Measurements from ENCODE around the gene LARP6.
"Not testable (repeated sequence)": the region's sequence is repeated elsewhere in the genome, so short reads cannot be mapped to it uniquely, and the experiment has no call there.

The LARP6 gene

GRCh38 chr15:70858614-70859321, 4.8 kb upstream of the LARP6 start:
- not testable (repeated sequence) for DNase-seq

DNA sequence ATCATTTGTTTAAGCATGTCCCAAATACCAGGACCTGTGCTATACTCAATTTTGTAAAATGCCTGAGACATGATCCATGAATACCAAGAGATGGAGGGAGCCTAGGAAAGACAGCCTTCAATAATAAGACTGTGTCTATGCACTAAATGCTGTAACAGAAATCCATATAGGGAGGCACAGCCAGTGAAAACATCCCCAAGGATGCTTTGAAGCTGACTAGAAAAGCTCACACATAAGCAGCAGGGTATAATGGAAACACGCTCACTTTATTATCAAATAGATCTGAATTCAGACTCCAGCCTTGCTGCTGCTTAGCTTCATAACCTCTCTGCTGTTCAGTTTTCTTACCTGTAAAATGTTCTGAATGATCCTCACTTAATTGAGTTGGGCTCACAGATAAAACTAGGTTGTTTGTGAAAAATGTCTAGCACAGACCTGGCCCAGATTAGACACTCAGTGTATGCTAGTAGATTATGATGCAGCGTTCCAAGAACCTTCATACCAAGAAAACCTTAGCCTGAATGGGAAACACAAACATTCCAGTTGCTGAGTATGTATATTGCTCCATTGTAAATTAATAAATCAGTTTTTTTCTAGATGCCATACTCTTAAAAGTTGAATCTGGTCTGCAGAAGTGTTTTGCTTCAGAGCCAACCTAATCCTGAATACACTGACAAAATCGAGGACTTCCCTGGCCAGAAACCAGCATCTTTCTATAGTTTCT, 3.8 kb upstream of the LARP6 start:
- no peak for DNase-seq

GRCh38 chr15:70856884-70857561, 3.1 kb upstream of the LARP6 start:
- no peak for DNase-seq

GRCh38 chr15:70856177-70856883, 2.4 kb upstream of the LARP6 start:
- DNase-seq = no peak

- no peak for DNase-seq
Observed at GRCh38 chr15:70855764-70856163, 1.8 kb upstream of the LARP6 start.

DNA sequence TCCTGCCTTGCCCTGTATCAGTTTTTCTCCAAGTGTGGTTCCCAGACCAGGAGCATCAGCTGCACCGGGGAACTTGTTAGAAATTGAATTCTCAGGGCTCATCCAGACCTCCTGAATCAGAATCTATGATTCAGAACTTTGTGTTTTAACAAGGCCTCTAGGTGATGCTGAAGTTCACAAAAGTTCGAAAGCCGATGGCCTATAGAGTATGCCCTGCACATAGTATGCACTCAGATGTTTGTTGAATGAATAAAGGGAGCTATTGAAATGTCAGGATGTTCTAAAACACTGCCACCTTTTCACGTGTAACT, 664 bp upstream of the LARP6 start:
- DNase-seq = no peak

DNA sequence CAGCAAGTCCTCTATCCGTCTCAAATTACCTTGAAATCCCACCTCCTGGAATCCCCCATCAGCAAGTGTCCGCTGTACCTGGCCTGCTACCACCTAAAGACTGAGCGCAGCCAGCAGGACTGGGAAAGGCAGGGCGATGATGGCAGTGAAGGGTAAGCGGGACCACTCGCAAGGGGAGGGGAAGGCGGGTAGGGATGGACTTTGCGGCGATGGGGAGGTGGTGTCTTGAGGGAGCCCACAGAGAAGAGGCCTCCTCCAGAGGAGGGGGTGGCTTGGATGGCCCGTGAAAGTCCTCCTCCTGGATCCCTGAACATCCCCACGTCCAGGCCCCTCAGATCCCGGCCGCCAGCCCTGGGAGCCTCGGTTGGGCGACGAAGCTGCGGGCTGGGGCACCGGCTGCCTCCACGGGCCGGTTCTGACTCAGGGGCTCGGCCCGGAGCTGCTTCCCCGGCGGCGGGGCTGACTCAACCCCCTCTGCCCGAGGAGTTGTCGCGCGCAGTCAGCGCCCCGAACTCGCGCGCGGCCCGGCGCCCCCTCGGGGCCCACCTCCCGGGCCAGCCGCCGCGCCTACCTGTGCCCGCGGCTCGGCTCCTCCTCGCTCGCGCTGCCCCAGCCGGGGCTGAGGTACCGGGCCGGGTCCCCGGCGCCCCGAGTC, 512 bp downstream of the LARP6 start:
- peak in 1 of 2 experiments; percentile 2 for DNase-seq

- no peak for DNase-seq
Observed at GRCh38 chr15:70852501-70853317, 1.2 kb downstream of the LARP6 start.

DNA sequence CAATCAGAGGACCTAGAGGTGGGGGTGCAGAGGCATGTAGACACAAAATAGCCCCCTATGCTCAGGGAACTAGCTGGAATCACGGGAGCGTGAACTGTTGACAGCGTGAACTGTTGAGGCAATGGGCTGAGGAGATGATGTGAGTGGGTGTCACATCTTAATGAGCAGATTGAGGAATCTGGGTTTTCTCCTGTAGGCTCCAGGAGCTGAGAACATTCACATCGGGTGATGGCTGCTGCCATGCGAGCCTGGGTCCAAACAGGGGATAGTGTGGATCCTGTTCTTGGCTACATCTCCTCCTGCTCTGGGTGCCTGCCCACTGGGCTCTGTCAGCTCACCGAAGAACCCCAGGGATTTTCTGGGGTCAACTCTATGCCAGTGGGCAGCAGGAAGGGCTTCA, 2.1 kb downstream of the LARP6 start:
- DNase-seq = no peak

DNA sequence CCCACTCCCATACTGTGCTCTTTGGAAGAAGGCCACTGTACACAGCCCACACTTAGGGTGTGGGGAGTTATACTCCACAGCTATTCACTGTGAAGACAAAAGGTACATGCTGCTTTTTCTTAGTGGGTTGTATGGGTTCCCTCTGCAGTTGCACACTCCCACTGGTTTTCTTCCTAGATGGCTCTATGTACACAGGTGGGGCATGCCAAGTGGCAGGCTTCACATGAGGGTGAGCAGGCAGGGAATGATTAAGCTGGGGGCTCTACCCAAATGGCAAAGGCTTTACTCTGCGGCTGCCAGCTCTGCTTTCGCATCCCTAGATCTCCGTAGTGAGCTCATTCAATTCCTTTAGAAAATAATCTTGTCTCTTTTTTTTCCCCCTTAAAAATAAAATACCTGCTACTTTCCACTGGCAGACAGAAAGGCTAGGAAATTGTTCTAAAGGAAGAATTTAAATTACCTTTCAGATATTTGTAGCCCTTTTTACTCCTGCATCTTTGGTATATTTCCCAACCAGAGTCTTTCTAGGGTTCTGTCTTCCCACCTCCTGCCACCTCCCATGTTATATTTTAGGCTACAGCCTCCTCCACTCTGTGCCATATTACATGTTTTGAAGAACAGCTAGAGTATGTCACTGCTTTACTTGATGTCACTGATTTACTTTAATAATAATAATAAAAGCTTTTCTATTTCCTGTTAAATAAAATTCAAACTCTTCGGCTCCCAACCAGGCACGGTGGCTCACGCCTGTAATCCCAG, 8.2 kb downstream of the LARP6 start:
- DNase-seq = no peak

GRCh38 chr15:70837476-70837875, 16.5 kb downstream of the LARP6 start:
- DNase-seq = no peak

GRCh38 chr15:70835841-70836240, 18.1 kb downstream of the LARP6 start:
- no peak for DNase-seq

- DNase-seq = no peak
Observed at GRCh38 chr15:70835415-70835814, 18.5 kb downstream of the LARP6 start.

DNA sequence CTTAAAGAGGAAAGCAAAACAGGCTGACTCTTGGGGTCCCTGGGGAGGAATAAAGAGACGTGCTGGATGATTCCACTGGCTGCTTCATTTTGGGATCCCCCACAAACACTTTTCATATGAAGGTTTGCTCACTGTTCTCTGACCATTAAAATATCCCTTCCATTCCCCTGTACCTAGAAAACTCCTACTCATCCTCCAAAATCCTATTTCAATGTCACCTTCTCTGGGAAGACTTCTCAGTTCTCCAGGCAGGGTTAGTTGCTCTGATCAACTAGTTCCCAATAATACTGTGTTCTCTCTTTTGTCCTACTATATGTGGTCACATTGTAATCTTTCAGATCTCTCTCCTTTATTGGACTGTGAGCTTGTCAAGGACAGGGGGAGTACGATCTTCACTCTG, 19.0 kb downstream of the LARP6 start:
- no peak for DNase-seq

DNA sequence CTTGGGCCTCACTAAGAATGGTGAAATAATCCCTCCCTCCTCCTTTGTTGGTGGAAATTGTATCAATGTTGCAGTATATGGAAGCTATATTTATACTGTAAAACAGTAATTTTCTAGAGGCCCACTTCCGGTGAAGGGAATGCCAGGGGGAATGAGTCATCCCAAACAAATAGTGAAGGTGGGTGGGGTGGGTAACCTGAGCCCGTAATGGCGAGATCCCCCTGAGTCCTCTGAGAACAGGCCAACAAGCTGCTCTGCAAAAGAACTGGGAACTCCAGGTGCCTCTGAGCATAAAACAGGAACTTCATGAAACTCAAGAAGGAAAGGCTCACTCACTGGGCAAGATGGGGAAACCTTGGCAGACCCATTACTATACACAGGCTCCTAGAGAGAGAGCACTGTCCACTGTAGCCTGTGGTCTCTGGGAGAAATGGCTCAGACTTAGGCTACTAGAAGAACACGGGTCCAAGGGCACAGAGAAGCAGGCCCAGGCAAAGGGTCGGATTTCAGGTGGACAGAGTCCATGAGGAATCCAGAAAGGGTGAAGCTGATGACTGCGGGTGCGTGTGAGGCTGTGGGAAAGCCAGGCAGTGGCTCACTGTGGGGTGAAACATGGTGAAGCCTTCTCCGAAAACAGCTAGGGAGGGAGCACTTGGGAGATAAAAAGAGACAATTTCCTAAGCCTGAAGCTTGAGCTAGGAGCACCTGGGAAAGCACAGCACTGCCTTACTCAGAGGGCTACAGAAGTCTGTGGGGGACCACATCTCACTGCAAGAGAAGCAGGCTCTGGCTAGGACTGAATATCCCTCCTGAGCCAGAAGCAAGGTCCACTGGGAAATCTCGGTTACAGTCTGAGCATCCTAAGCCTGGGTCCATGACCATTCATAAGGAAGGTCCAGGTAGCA, 19.8 kb downstream of the LARP6 start:
- no peak for DNase-seq

- DNase-seq = no peak
Observed at GRCh38 chr15:70833422-70833821, 20.5 kb downstream of the LARP6 start.

DNA sequence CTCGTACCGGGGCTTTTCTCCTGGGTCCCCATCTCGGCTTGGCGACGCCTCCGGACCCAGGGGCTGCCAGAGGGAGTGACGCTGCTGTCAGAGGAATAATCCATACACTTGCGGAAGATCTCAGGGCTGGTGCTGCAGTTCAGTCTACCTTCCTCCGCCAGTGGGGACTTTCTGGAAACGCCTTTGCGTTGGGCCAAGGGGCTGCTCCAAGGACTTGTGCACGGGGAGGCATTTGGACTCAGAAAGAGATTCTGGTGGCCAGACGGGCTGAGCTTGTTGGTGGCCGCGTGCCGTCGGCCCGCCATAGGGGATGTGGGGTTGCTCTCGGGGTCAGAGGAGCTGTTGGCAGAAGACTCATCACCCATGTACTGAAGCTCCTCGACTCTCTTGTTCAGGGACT, 21.8 kb downstream of the LARP6 start:
- no peak for DNase-seq

DNA sequence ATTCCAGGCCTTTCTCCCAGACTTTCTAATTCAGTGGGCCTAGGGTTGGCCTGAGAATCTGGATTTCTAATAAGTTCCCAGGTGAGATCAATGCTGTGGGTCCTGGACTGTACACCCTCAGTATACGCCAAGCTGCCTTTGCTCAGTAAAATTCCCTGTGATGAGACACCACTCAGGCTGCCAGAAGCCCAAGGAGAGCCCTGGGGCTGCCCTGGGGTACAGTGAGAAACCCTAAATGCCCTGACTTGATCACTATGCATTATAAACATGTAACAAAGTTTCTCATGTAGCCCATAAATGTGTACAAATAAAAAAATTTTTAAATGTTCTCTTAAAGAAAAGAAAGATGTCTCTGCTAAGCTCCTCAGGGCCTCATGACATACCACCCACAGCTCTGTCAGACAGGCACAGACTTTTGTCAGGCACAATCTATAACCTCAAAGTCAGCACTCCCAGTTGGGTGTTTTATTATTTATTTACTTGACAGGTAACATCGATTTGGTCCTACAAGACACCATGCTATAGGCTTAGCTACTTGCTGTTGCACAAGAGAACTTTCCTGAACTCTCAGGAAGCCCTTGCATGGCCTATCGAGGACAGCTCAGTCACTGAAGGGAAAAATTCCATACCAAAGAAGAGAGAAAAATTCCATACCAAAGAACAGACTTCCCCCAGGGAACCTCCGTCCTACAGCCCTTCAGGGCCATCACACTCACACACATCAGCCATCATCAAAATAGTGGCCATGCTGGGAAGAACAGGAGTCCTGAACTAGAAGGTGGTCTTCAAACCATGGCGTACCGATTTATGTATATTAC, 22.7 kb downstream of the LARP6 start:
- no peak for DNase-seq

DNA sequence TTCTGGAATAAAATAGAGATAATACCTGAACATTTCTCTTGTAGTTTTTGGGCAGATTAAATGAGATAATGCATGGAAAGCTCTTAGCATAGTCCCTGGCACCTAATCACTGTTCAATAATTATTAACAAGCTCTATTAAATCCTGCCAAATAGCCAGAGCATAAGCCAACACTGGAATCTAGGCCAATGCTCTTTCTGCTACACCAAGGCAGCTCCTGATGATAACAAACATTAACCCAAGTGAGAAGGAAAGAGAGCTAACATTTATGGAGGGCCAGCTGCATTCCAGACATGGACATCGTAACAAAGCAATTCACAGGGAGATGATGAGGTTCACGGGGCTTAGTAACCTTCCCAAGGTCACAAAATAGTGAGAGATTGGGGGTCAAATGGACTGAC, 23.3 kb downstream of the LARP6 start:
- DNase-seq = no peak

Data from stimulated activated CD4-positive, alpha-beta T cell treated with anti-CD3 and anti-CD28 coated beads, Interleukin-4, amount 100 ng/mL, for 4 hours (primary cell).